HG03432 (cell line): Measurements from ENCODE around the gene KRTAP10-4.
"Not testable (repeated sequence)": the region's sequence is repeated elsewhere in the genome, so short reads cannot be mapped to it uniquely, and the experiment has no call there.

Experiments
- ATAC-seq: cut with Tn5 transposase; IDR thresholded peaks from one replicate; pipeline ENCODE4 v1.9.1; 2021; ENCODE audit warnings: mild to moderate bottlenecking, moderate library complexity; ENCODE audit not compliant: unreplicated experiment

Gene KRTAP10-4

GRCh38 chr21:44596068-44596725, 22.7 kb downstream of the KRTAP10-4 start:
- no peak for ATAC-seq

- ATAC-seq, result no peak
Measured at GRCh38 chr21:44598061-44598460, 24.5 kb downstream of the KRTAP10-4 start.

GRCh38 chr21:44599264-44600029, 25.9 kb downstream of the KRTAP10-4 start:
- ATAC-seq, result no peak

DNA sequence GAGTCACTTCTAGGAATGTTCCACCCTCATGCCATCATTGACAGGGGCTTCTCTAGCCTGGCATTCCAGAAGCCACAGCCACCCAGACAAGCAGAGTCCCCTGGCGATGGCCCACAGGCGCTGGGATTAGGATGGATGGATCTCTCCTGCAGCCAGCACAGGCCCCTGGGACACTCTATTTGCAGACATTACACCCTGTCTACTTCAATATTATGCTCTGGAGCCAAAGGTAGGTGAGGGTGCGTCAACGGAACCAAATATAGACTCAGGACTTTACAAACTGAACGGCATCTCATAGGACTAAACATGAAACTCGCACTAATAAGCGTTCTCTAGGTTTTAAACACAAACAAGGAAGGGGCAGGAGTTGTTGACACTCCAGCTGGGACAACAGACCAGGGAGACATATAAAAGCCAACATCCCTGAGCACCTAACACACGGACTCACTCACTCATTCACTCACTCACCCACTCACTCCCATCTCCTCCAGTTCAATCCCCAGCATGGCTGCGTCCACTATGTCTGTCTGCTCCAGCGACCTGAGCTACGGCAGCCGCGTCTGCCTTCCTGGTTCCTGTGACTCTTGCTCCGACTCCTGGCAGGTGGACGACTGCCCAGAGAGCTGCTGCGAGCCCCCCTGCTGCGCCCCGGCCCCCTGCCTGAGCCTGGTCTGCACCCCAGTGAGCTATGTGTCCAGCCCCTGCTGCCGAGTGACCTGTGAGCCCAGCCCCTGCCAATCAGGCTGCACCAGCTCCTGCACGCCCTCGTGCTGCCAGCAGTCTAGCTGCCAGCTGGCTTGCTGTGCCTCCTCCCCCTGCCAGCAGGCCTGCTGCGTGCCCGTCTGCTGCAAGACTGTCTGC, 26.8 kb downstream of the KRTAP10-4 start, which contains the start of gene KRTAP10-7:
KRTAP10-7 (plus strand) TSS at position 480 of the 861 bp plus-strand sequence; CDS start at position 505, 25 bp downstream.
- ATAC-seq, result not testable (repeated sequence)

DNA sequence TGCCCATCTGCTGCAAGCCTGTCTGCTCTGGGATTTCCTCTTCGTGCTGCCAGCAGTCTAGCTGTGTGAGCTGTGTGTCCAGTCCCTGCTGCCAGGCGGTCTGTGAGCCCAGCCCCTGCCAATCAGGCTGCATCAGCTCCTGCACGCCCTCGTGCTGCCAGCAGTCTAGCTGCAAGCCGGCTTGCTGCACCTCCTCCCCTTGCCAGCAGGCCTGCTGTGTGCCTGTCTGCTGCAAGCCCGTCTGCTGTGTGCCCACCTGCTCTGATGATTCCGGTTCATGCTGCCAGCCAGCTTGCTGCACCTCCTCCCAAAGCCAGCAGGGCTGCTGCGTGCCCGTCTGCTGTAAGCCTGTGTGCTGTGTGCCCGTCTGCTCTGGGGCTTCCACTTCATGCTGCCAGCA, 27.6 kb downstream of the KRTAP10-4 start:
- not testable (repeated sequence) for ATAC-seq

DNA sequence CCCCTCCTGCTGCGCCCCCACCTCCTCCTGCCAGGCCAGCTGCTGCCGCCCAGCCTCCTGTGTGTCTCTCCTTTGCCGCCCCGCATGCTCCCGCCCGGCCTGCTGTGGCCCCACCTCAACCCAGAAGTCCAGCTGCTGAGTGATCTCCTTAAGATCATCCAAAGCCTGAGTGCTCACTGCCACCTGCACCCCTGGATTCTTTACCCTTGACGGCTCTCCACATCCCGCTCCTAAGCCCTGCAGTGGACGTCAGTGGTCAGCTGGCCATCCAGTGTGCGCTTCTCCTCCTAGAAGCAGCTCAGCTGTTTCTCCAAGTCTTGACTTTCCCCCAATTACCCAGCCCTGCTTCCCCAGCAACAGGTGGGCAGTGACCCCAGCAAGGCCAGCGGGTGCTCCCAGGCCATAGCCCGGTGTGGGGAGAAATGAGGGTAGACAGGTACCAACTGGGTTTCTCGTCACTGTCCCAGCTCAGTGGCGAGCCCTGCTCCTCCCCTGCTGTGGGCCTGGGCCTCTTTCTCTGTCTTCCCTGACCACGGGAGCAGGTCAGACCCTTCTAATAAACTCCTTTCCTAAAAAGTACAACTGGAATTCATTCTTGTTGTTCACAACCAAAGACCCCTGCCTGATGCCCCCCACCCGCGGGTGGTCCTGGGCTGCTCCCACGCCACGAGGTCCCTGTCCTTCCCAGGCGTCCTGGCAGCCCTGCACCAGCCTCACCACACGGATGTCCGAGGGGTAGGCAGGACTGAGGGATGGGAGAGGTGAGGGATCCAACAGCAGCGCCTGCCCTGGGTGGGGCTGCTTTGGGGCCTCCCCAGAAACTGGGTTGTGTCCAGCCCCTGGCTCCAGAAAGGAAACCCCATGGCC, 28.3 kb downstream of the KRTAP10-4 start:
- ATAC-seq, result no peak

- no peak for ATAC-seq
Measured at GRCh38 chr21:44602463-44602850, 28.9 kb downstream of the KRTAP10-4 start.

- ATAC-seq, result no peak
Measured at GRCh38 chr21:44603109-44603875, 29.8 kb downstream of the KRTAP10-4 start.

DNA sequence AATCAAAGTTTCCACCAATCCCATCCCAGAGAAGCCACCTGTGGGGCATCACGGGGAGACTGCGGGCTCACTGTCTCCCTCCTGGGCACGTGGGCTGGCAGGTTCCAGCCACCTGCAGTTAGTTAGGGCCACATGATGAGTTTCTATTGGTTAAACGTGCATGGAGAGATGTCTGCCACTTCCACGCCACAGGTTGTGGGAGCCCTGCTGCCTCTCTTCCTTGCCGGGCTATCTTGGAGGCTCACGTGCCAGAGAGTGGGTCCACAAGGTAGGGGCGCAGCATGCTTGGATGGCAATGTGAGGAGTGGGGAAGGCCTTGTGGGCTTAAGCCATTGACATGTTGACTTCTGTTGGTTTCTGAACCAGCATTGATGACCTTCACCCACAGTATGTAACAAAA, 30.4 kb downstream of the KRTAP10-4 start:
- no peak for ATAC-seq

DNA sequence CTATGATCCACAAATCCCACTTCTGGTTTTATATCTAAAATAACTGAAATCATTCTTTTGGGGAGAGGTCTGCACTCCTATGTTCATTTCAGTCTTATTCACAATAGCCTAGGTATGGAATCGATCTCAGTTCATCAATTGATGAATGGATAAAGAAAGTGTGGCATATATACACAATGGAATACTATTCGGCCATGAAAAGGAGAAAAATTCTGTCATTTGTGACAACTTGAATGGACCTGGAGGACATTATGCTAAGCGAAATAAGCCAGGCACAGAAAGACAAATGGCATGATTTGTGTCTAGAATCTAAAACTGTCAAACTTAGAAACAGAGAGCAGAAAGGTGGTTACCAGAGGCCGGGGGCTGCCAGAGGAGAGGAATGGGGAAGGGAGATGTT, 33.0 kb downstream of the KRTAP10-4 start:
- no peak for ATAC-seq

- no peak for ATAC-seq
Measured at GRCh38 chr21:44609193-44609592, 35.7 kb downstream of the KRTAP10-4 start.

DNA sequence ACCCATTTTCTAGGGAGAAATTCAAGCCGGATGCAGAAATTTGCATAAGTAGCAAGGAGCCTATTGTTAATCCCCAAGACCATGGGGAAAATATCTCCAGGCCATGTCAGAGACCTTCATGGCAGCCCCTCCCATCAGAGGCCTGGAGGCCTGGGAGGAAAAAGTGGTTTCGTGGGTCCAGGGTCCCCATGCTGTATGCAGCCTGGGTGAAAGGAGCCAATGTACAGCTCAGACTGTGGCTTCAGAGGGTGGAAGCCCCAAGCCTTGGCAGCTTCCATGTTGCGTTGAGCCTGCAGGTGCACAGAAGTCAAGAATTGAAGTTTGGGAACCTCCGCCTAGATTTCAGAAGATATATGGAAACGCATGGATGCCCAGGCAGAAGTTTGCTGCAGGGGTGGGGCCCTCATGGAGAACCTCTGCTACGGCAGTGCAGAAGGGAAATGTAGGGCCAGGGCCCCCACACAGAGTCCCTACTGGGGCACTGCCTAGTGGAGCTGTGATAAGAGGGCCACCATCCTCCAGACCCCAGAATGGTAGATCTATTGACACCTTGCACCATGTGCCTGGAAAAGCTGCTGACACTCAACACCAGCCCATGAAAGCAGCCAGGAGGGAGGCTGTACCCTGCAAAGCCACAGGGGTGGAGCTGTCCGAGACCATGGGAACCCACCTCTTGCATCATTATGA, 36.8 kb downstream of the KRTAP10-4 start:
- not testable (repeated sequence) for ATAC-seq

GRCh38 chr21:44611551-44611950, 38.0 kb downstream of the KRTAP10-4 start:
- no peak for ATAC-seq

GRCh38 chr21:44612029-44612486, 38.5 kb downstream of the KRTAP10-4 start, which contains the start of gene KRTAP10-8:
Gene KRTAP10-8 (plus strand): TSS chr21:44612079. CDS start chr21:44612101, 22 bp downstream.
- no peak for ATAC-seq

GRCh38 chr21:44612669-44613229, 39.2 kb downstream of the KRTAP10-4 start:
- ATAC-seq, result no peak

DNA sequence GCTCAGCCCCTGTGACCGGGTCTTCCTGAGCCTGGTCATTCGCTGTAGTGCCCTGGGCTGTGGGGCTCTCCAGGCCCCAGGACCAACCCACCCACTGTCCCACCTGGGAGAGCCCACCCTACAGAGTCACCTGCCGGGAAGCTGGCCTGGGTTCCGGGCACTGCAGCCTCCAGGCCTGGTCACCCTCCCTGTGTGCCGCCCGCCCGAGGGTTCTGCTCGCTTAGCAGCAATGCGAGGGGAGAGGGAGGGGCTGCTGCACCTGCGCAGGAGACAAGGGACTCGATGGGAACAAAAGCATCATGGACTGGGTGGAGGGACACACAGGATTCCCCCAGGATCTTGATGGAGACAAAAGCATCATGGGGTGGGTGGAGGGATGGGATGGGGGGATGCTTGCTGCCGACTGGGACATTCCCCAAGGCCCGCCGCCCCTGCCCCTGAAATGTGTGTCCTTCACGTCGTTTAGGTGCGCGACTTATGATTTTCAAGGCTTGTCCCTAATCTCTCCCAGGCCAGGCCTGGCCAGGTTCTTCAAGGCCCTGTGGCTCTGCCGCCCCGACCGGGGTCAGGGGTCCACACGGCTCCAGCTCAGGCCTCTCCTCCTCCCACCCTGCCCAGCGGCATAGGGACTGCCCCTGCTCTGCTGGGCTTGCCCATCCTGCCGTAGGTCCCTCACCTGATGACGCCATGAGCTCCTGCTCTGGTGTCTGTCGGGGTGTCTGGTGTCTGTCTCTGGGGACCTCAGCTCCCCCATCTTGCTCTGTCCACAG, 40.0 kb downstream of the KRTAP10-4 start:
- no peak for ATAC-seq

- ATAC-seq, result no peak
Measured at GRCh38 chr21:44614161-44614631, 40.7 kb downstream of the KRTAP10-4 start.

DNA sequence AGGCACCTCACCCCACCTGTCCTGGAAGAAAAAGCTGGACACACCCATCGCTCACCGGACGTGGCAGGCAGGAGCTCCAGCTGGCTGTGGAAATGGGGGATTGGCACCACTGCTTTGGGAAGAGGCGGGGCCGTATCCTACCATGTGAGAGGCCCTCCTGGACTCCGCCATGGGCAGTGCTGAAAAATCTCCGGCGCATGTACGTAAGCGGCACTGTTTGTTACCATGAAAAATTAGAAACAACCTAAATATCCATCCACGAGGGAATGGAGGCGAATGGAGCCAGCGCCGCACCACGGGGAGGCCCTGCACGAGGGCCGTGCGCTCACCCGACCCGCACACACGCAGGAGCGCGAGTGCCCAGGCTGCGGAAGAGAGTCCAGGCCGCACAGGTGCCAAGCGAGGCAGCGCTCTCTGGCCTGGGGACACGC, 41.4 kb downstream of the KRTAP10-4 start:
- ATAC-seq, result no peak
